Central memory CD4-positive, alpha-beta T cell (primary cell): ENCODE data around the gene AFF3.
"Not testable (repeated sequence)": the region's sequence is repeated elsewhere in the genome, so short reads cannot be mapped to it uniquely, and the experiment has no call there.

Source experiments
- DNase-seq: peaks from one replicate; pipeline ENCODE4 v3.0.0; 2022

The AFF3 gene

GRCh38 chr2:99957332-99958133, 184.9 kb downstream of the AFF3 start:
- no peak for DNase-seq

- no peak for DNase-seq
These were observed 186.0 kb downstream of the AFF3 start for GRCh38 chr2:99956232-99957030.

DNA sequence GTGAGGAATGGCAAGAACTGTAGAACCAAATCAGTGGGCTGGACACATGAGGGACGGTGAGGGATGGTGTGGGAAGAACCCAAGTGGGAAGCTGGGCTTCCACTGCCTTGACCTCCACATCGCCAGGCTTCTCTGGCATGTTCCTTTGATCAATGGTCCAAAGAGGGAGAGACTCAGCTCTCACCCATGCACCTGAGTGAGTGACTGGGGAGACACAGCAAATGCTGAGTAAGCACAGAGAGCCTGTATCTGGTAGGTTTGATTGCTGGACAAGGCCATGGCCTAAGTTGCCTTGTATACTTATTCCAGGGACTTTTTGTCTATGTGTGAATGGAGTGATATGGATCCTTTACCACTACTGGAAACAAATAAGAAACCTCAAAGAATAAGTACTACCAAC, 188.6 kb downstream of the AFF3 start:
- DNase-seq = no peak

GRCh38 chr2:99949963-99950362, 192.4 kb downstream of the AFF3 start:
- DNase-seq = no peak

DNA sequence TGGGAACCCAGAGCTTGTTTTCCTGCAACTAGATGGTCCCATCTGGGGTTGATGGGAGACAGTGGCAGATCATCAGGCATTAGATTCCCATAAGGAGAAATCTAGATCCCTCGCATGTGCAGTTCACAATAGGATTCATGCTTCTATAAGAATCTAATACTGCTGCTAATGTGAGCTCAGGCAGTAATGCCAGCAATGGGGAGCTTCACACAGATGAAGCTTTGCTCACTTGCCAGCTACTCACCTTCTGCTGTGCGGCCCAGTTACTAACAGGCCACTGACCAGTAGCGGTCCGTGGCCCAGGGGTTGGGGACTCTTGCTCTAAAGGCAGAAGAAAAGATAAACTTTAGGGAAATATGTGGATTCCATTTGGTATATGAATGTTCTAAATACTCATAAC, 192.9 kb downstream of the AFF3 start:
- DNase-seq = no peak

DNA sequence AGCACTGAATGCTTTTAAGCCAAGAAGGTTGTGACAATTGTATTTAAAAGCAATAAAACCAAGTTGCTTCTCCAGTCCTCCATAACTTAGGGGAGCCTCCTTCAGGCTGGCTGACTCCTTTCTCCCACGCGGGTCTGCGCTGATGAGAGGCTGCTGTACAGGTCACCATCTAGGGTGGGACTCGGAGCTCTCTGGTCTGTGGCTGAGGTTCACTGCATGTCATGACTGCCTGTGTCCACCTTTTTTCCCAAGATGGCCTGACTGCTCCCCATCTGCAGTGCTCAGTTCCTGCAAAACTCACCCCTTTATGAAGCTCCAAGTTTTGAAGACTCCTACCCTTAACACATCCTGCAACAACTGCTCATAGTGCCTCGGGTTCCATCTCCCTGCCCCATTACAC, 194.4 kb downstream of the AFF3 start:
- no peak for DNase-seq

DNA sequence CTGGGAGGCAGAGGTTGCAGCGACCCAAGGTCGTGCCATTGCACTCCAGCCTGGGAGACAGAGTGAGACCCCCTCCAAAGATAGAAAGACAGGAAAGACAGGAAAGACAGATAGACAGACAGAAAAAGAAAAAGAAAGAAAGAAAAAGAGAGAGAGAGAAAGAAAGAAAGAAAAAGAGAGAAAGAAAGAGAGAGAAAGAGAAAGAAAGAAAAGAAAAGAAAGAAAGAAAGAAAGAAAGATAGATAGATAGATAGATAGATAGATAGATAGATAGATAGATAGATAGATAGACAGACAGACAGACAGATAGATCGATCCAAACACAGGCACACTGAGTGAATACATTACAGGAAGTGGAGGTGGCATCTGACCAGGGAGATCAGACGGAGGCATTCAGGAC, 195.0 kb downstream of the AFF3 start:
- not testable (repeated sequence) for DNase-seq

- no peak for DNase-seq
These were observed 198.4 kb downstream of the AFF3 start for GRCh38 chr2:99944019-99944418.

- no peak for DNase-seq
These were observed 199.6 kb downstream of the AFF3 start for GRCh38 chr2:99942561-99943347.

- no peak for DNase-seq
These were observed 201.4 kb downstream of the AFF3 start for GRCh38 chr2:99940963-99941362.

DNA sequence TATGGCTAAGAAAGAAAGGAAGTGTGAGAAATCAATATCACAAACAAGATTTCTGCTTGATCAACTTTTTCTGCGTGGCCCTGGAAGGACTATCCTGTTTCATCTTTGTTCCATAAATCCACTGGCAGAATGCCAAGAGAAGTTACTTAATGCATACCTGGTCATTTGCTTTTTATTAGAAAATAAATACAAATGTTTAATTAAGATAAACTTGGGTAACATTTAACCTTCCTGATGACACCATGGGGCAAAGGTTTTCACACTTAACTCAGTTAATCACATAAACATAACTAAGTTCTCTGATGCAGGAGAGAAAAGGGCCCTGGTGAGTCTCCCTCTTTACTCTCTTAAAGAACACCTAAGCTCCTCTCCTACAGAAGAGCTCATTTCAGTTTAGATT, 203.3 kb downstream of the AFF3 start:
- no peak for DNase-seq

DNA sequence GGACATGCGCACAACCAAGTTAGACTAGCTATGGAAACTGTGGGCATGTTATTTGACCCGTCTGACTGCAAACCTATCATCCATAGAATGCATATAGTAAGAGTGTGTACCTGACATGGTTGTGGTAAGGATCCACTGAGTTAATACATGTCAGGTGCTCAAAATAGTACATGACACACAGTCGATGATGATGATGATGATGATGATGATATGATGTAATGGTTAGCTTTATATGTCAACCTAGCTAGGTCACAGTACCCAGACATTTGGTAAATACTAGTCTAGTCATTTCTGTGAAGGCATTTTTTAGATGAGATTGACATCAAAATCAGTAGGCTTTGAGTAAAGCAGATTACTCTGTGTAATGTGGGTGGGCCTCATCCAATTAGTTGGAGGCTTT, 204.1 kb downstream of the AFF3 start:
- no peak for DNase-seq

GRCh38 chr2:99936065-99936464, 206.3 kb downstream of the AFF3 start:
- no peak for DNase-seq

DNA sequence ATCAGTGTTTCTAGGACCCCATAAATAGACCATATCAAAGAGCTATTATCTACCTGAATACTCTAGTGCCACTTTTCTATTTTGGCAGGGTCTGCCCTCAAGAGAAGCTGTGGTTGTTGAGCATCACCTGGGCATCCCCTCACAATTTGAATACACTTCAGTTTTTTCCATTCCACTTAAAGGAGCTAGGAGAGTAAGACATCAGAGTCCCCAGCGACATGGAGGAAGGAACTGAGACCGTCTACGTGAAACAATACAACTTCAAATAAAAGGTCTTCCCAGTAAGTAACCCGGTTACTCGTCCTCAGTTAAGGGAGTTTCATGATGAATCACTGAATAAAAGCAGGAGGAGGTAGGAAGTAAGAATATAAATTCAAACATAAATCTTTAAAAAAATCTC, 206.7 kb downstream of the AFF3 start:
- no peak for DNase-seq

GRCh38 chr2:99933894-99934650, 208.3 kb downstream of the AFF3 start:
- DNase-seq = no peak

DNA sequence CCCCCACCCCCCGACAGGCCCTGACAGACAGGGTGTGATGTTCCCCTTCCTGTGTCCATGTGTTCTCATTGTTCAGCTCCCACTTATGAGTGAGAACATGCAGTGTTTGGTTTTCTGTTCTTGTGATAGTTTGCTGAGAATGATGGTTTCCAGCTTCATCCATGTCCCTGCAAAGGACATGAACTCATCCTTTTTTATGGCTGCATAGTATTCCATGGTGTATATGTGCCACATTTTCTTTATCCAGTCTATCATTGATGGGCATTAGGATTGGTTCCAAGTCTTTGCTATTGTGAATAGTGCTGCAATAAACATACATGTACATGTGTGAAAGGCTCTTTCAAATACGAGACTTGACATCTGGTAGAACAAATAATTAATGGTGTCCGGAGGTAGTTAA, 208.9 kb downstream of the AFF3 start:
- not testable (repeated sequence) for DNase-seq

- no peak for DNase-seq
These were observed 213.8 kb downstream of the AFF3 start for GRCh38 chr2:99928470-99929053.

- DNase-seq = not testable (repeated sequence)
These were observed 214.6 kb downstream of the AFF3 start for GRCh38 chr2:99927690-99928207.

GRCh38 chr2:99926986-99927385, 215.4 kb downstream of the AFF3 start:
- DNase-seq = no peak

GRCh38 chr2:99925960-99926359, 216.4 kb downstream of the AFF3 start:
- DNase-seq = no peak

DNA sequence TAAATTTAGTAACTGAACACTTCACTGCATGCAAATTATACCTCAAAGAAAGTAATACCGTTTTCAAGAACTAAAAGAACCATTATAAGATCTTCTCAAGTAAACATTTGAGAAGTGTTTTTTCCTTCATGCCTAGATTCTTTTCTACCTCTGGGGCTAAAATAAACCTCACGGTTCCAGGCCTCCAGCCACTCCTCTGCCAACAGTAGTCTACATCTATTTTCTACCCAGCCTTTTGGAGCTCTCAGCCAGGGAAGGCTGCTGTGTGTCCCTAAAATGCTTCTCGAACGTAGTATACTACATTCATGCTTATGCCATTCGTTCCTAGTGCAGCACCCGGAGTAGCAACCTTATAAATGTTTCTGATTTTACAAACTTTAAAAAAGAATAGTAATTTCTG, 219.7 kb downstream of the AFF3 start:
- DNase-seq = no peak

- no peak for DNase-seq
These were observed 220.5 kb downstream of the AFF3 start for GRCh38 chr2:99921903-99922302.
